Measurements from ENCODE around the gene NUDT10.
"Not testable (repeated sequence)": the region's sequence is repeated elsewhere in the genome, so short reads cannot be mapped to it uniquely, and the experiment has no call there.

NUDT10 gene

GRCh38 chrX:51332188-51332942 is at the start of gene NUDT10:
NUDT10 (plus strand) TSS chrX:51332822; CDS start chrX:51332966, 144 bp downstream.
- in situ Hi-C loops (cut with MboI; ENCODE audit: low sequenced_read_pairs, unreplicated experiment) = no loop called here
- peak; percentile 26 for DNase-seq (ENCODE audit: low spot score)
- no peak for TF ChIP-seq CTCF (IDR thresholded peaks at IDR 0.05; ENCODE audit: borderline replicate concordance, control extremely low read depth, extremely low read depth, insufficient read depth, missing control alignments)

DNA sequence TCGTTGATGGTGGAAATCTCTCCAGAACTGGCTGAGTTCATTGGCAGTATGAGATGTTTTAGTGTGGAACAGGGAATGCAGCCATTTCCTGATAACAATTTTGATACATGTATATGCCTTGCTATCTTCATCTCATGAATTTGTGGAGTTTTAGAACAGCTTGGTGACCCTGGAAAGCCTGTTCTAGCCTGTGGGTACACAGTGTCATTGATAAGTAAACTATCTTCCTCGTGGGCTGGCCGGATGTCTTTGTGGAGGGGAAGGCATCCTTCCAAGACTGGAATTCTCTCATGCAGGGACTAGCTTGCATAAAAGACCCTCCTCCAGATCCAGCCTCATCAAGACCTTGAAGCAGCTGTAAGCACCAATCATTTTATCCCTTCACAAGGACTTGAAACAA is 40.2 kb upstream of the NUDT10 start:
- in situ Hi-C loops (cut with MboI; ENCODE audit: low sequenced_read_pairs, unreplicated experiment) = no loop called here
- TF ChIP-seq CTCF (IDR thresholded peaks at IDR 0.05; ENCODE audit: borderline replicate concordance, control extremely low read depth, extremely low read depth, insufficient read depth, missing control alignments) = no peak
- DNase-seq (ENCODE audit: low spot score) = no peak

GRCh38 chrX:51296138-51296537 is 36.5 kb upstream of the NUDT10 start:
- no peak for DNase-seq (ENCODE audit: low spot score)
- in situ Hi-C loops (cut with MboI; ENCODE audit: low sequenced_read_pairs, unreplicated experiment) = no loop called here
- no peak for TF ChIP-seq CTCF (IDR thresholded peaks at IDR 0.05; ENCODE audit: borderline replicate concordance, control extremely low read depth, extremely low read depth, insufficient read depth, missing control alignments)

- DNase-seq (ENCODE audit: low spot score) = no peak
- no peak for TF ChIP-seq CTCF (IDR thresholded peaks at IDR 0.05; ENCODE audit: borderline replicate concordance, control extremely low read depth, extremely low read depth, insufficient read depth, missing control alignments)
- in situ Hi-C loops (cut with MboI; ENCODE audit: low sequenced_read_pairs, unreplicated experiment) = no loop called here
Measured at GRCh38 chrX:51316271-51316670, 16.4 kb upstream of the NUDT10 start.

- in situ Hi-C loops (cut with MboI; ENCODE audit: low sequenced_read_pairs, unreplicated experiment); DNase-seq (ENCODE audit: low spot score): not testable (repeated sequence)
Measured at GRCh38 chrX:51332943-51333785, 542 bp downstream of the NUDT10 start.

GRCh38 chrX:51334276-51334675 is 1.7 kb downstream of the NUDT10 start:
- DNase-seq (ENCODE audit: low spot score) = no peak
- in situ Hi-C loops (cut with MboI; ENCODE audit: low sequenced_read_pairs, unreplicated experiment) = no loop called here
- TF ChIP-seq CTCF (IDR thresholded peaks at IDR 0.05; ENCODE audit: borderline replicate concordance, control extremely low read depth, extremely low read depth, insufficient read depth, missing control alignments) = no peak

DNA sequence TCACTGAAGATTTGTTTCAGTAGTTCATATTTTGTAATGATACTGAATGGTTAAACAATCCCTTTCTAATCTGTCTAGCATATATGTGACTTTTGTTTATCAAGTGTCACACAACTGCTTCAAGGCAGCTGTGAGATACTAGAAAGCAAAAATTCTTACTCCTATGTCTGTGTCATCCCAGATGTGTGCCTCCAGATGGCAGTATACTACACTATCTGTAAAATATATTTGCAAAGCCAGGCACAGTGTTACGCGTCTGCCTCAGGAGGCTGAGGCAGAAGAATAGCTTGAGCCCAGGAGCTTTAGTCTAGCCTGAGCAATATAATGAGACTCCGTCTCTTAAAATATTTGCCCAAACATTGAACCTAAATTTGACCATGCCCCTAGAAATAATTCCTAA is 4.0 kb downstream of the NUDT10 start:
- TF ChIP-seq CTCF (IDR thresholded peaks at IDR 0.05; ENCODE audit: borderline replicate concordance, control extremely low read depth, extremely low read depth, insufficient read depth, missing control alignments) = peak; percentile 28
- in situ Hi-C loops (cut with MboI; ENCODE audit: low sequenced_read_pairs, unreplicated experiment) = no loop called here
- peak; percentile 46 for DNase-seq (ENCODE audit: low spot score)
